ENCODE results near the gene USH2A.

GRCh38 chr1:215673943-215674342 is 749.3 kb downstream of the USH2A start:
- TF ChIP-seq NFIC (IDR thresholded peaks at IDR 0.05) (no peak), FOXM1 (IDR thresholded peaks at IDR 0.05; ENCODE audit: borderline replicate concordance, low read depth) (no peak), ZBTB7A (IDR thresholded peaks at IDR 0.05; ENCODE audit: low read depth) (no peak), CEBPB (IDR thresholded peaks at IDR 0.05) (no peak), EGR1 (IDR thresholded peaks at IDR 0.05) (no peak), YY1 (IDR thresholded peaks at IDR 0.05; ENCODE audit: low read depth) (no peak), TEAD4 (IDR thresholded peaks at IDR 0.05) (no peak), CREB1 (IDR thresholded peaks at IDR 0.05; ENCODE audit: low read depth) (no peak), RAD21 (IDR thresholded peaks at IDR 0.05; ENCODE audit: low read depth) (no peak), MAX (IDR thresholded peaks at IDR 0.05) (no peak)
- TF ChIP-seq, protein P1, sequence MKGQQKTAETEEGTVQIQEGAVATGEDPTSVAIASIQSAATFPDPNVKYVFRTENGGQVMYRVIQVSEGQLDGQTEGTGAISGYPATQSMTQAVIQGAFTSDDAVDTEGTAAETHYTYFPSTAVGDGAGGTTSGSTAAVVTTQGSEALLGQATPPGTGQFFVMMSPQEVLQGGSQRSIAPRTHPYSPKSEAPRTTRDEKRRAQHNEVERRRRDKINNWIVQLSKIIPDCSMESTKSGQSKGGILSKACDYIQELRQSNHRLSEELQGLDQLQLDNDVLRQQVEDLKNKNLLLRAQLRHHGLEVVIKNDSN (IDR thresholded peaks at IDR 0.05), result no peak
- TF ChIP-seq, protein P2, sequence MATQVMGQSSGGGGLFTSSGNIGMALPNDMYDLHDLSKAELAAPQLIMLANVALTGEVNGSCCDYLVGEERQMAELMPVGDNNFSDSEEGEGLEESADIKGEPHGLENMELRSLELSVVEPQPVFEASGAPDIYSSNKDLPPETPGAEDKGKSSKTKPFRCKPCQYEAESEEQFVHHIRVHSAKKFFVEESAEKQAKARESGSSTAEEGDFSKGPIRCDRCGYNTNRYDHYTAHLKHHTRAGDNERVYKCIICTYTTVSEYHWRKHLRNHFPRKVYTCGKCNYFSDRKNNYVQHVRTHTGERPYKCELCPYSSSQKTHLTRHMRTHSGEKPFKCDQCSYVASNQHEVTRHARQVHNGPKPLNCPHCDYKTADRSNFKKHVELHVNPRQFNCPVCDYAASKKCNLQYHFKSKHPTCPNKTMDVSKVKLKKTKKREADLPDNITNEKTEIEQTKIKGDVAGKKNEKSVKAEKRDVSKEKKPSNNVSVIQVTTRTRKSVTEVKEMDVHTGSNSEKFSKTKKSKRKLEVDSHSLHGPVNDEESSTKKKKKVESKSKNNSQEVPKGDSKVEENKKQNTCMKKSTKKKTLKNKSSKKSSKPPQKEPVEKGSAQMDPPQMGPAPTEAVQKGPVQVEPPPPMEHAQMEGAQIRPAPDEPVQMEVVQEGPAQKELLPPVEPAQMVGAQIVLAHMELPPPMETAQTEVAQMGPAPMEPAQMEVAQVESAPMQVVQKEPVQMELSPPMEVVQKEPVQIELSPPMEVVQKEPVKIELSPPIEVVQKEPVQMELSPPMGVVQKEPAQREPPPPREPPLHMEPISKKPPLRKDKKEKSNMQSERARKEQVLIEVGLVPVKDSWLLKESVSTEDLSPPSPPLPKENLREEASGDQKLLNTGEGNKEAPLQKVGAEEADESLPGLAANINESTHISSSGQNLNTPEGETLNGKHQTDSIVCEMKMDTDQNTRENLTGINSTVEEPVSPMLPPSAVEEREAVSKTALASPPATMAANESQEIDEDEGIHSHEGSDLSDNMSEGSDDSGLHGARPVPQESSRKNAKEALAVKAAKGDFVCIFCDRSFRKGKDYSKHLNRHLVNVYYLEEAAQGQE (IDR thresholded peaks at IDR 0.05; ENCODE audit: low read depth), result no peak
